SK-N-SH (cell line): Measurements from ENCODE around the gene GNG12. TPM values are rescaled to one million over a fixed set of nuclear protein-coding genes. Genes with fewer than 3 reads are reported as not detected.

ENCODE experiments used
- CTCF ChIA-PET: fragments of 300-600, 350-600 bp; formaldehyde crosslinking; extraction: SDS; loops from one replicate; lab custom pipeline; 2021; lab: Yijun Ruan, JAX
- POLR2A ChIA-PET: fragments of 350-600 bp; sonication (Branson Sonifier 250); formaldehyde crosslinking; extraction: SDS; loops from one replicate; lab custom pipeline; 2020; ENCODE audit warnings: antibody characterized with exemption, inconsistent platforms; lab: Yijun Ruan, JAX
- DNase-seq: peaks from one replicate; pipeline ENCODE4 v3.0.0; 2012
- H2AFZ ChIP-seq: fragments of 200-600 bp; sonication (generic); 2 replicates; pipeline ENCODE4 v1.8.1; 2016; ENCODE audit warnings: antibody characterized with exemption, mild to moderate bottlenecking, low read depth
- H3F3A ChIP-seq: fragments of 200-600 bp; sonication (generic); replicated peaks from 2 replicates; pipeline ENCODE3; 2016; ENCODE audit warnings: antibody characterized with exemption, mild to moderate bottlenecking; ENCODE audit not compliant: insufficient read depth
- H3K27ac ChIP-seq, 2 experiments: fragments of 200-500 bp in 1 of 2; fragments of 200-600 bp in 1 of 2; sonication (Bioruptor generic) in 1 of 2; sonication (generic), shearing (Covaris generic) in 1 of 2; 2 replicates each; pipeline versions ENCODE4 v1.5.1 to v1.6.1; 2014 to 2016; ENCODE audit warnings: low read depth in 2 of 2, inconsistent platforms in 1 of 2, low read length in 1 of 2, mild to moderate bottlenecking in 1 of 2, mixed read lengths in 1 of 2
- H3K27me3 ChIP-seq: fragments of 200-600 bp; sonication (generic), shearing (Covaris generic); 2 replicates; pipeline ENCODE4 v1.6.1; 2016; ENCODE audit warnings: mixed run types; ENCODE audit not compliant: insufficient read depth
- H3K36me3 ChIP-seq, 2 experiments: fragments of 200-500 bp in 1 of 2; fragments of 200-600 bp in 1 of 2; sonication (Bioruptor generic) in 1 of 2; sonication (generic) in 1 of 2; replicated peaks in 1 of 2; 2 replicates each; pipeline versions ENCODE3 to v1.5.1; 2014 to 2016; ENCODE audit warnings: low read length in 1 of 2, mild to moderate bottlenecking in 1 of 2; ENCODE audit not compliant: insufficient read depth in 2 of 2, control insufficient read depth in 1 of 2
- H3K4me1 ChIP-seq, 2 experiments: fragments of 200-500 bp in 1 of 2; fragments of 200-600 bp in 1 of 2; sonication (Bioruptor generic) in 1 of 2; sonication (generic), shearing (Covaris generic) in 1 of 2; 2 replicates each; pipeline versions ENCODE4 v1.5.1 to v1.6.1; 2014 to 2016; ENCODE audit warnings: low read depth in 1 of 2, low read length in 1 of 2, mixed run types in 1 of 2; ENCODE audit not compliant: insufficient read depth in 2 of 2, control insufficient read depth in 1 of 2
- H3K4me2 ChIP-seq: fragments of 200-600 bp; sonication (generic), shearing (Covaris generic); 2 replicates; pipeline ENCODE4 v1.6.1; 2017; ENCODE audit warnings: mixed run types
- H3K4me3 ChIP-seq, 2 experiments: fragments of 200-500 bp in 1 of 2; fragments of 200-600 bp in 1 of 2; sonication (Bioruptor generic) in 1 of 2; sonication (generic), shearing (Covaris generic) in 1 of 2; 2 replicates each; pipeline versions ENCODE4 v1.5.1 to v1.8.1; 2014 to 2016; ENCODE audit warnings: low read depth in 2 of 2, inconsistent platforms in 1 of 2, low read length in 1 of 2, mild to moderate bottlenecking in 1 of 2, mixed read lengths in 1 of 2, moderate library complexity in 1 of 2
- H3K79me2 ChIP-seq: fragments of 200-600 bp; sonication (generic); 2 replicates; pipeline ENCODE4 v1.8.1; 2017; ENCODE audit warnings: mild to moderate bottlenecking; ENCODE audit not compliant: insufficient read depth
- H3K9ac ChIP-seq: fragments of 200-600 bp; sonication (generic); 2 replicates; pipeline ENCODE4 v1.6.1; 2017; ENCODE audit warnings: mixed run types
- H3K9me2 ChIP-seq: fragments of 200-600 bp; sonication (generic); 2 replicates; pipeline ENCODE4 v1.6.1; 2017; ENCODE audit warnings: mixed run types
- H3K9me3 ChIP-seq: fragments of 200-600 bp; sonication (generic); 2 replicates; pipeline ENCODE4 v1.6.1; 2017; ENCODE audit warnings: mixed run types, mild to moderate bottlenecking, moderate library complexity
- H4K20me1 ChIP-seq: fragments of 200-600 bp; sonication (generic); 2 replicates; pipeline ENCODE4 v1.6.1; 2017; ENCODE audit warnings: mild to moderate bottlenecking, mixed run types; ENCODE audit not compliant: insufficient read depth
- ELF1 ChIP-seq: IDR thresholded peaks from 2 replicates; pipeline ENCODE4 v1.4.0; 2012
- EP300 ChIP-seq, 2 experiments: IDR thresholded peaks; 2 replicates each; pipeline versions ENCODE4 v1.4.0 to v1.6.1; 2012; ENCODE audit warnings: borderline replicate concordance in 1 of 2, low read depth in 1 of 2, low read length in 1 of 2
- EZH2phosphoT487 ChIP-seq: fragments of 200-600 bp; sonication (generic); IDR thresholded peaks from 2 replicates; pipeline ENCODE4 v1.6.1; 2017; ENCODE audit warnings: low read depth, mixed run types, mild to moderate bottlenecking, antibody characterized with exemption, moderate library complexity, borderline replicate concordance
- FOSL2 ChIP-seq: IDR thresholded peaks from 2 replicates; pipeline ENCODE4 v1.4.0; 2012; ENCODE audit warnings: low read depth, mild to moderate bottlenecking, moderate library complexity, borderline replicate concordance
- FOXM1 ChIP-seq: IDR thresholded peaks from 2 replicates; pipeline ENCODE4 v1.4.0; 2012; ENCODE audit warnings: low read depth, mild to moderate bottlenecking
- MAX ChIP-seq: IDR thresholded peaks from 2 replicates; pipeline ENCODE4 v1.4.0; 2012; ENCODE audit warnings: low read depth
- MXI1 ChIP-seq: IDR thresholded peaks from 2 replicates; pipeline ENCODE4 v1.6.1; 2012; ENCODE audit warnings: mild to moderate bottlenecking, low read depth, low read length, improper control_type of control experiment
- NFIC ChIP-seq: IDR thresholded peaks from 2 replicates; pipeline ENCODE4 v1.4.0; 2012; ENCODE audit warnings: borderline replicate concordance
- NRF1 ChIP-seq: IDR thresholded peaks from 2 replicates; pipeline ENCODE4 v1.6.1; 2012; ENCODE audit warnings: low read depth, mild to moderate bottlenecking, low read length
- RXRA ChIP-seq: IDR thresholded peaks from 2 replicates; pipeline ENCODE4 v1.4.0; 2012; ENCODE audit warnings: low read depth, mild to moderate bottlenecking, borderline replicate concordance
- TAF1 ChIP-seq: IDR thresholded peaks from 2 replicates; pipeline ENCODE4 v1.6.1; 2012; ENCODE audit warnings: low read depth, mild to moderate bottlenecking, low read length, moderate library complexity, borderline replicate concordance
- TEAD4 ChIP-seq: IDR thresholded peaks from 2 replicates; pipeline ENCODE4 v1.4.0; 2012; ENCODE audit warnings: mild to moderate bottlenecking, borderline replicate concordance; ENCODE audit not compliant: insufficient read depth
- WGBS: methylation state at CpG from one replicate; pipeline ENCODE4 v1.1.6; 2017; ENCODE audit warnings: low lambda C conversion rate; 5-methylcytosine and 5-hydroxymethylcytosine counted together
- polyA plus RNA-seq, 3 experiments: library from polyadenylated mRNA; depleted of rRNA; stranded (reverse); fragments of >200 nt; gene quantifications; 2 replicates each; pipeline ENCODE4 v1.2.3, GENCODE V29; 2012
- TF ChIP-seq, protein P1 (sequence below): IDR thresholded peaks from 2 replicates; pipeline ENCODE4 v1.4.0; 2012; ENCODE audit warnings: low read depth, borderline replicate concordance
- TF ChIP-seq, protein P2 (sequence below): fragments of 150-350 bp; IDR thresholded peaks from 2 replicates; pipeline ENCODE4 v1.6.1; 2017; ENCODE audit warnings: antibody characterized with exemption, low read length, low read depth, borderline replicate concordance
- TF ChIP-seq, protein P3 (sequence below): IDR thresholded peaks from 2 replicates; pipeline ENCODE4 v1.4.0; 2012; ENCODE audit warnings: low read depth, borderline replicate concordance
- TF ChIP-seq, protein P4 (sequence below): IDR thresholded peaks from 2 replicates; pipeline ENCODE4 v1.6.1; 2012; ENCODE audit warnings: mild to moderate bottlenecking, low read depth, low read length, moderate library complexity
- TF ChIP-seq, protein P5 (sequence below): IDR thresholded peaks from 2 replicates; pipeline ENCODE4; 2012

Gene GNG12
- polyA plus RNA-seq, 1 of the 3 experiments (the other 2 are of a cell fraction): 41.2 TPM

DNA sequence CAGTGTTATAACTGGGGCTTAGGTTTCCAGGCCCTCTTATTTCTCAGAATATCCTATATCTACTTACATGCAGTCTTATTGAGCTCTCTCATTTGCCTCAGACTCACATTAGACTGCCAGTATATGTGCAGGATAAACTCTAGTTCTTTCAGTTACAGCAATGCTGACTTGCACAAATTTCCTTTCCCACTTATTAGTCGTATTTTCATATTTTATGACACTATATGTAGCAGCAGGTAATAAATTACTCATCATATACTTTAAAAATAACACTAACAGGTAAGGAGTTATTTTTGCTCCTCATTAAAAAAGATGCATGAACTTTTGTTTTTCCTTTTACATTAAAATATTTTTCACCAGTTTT, 82.6 kb downstream of the GNG12 start (continued):
- TF ChIP-seq, protein P1, sequence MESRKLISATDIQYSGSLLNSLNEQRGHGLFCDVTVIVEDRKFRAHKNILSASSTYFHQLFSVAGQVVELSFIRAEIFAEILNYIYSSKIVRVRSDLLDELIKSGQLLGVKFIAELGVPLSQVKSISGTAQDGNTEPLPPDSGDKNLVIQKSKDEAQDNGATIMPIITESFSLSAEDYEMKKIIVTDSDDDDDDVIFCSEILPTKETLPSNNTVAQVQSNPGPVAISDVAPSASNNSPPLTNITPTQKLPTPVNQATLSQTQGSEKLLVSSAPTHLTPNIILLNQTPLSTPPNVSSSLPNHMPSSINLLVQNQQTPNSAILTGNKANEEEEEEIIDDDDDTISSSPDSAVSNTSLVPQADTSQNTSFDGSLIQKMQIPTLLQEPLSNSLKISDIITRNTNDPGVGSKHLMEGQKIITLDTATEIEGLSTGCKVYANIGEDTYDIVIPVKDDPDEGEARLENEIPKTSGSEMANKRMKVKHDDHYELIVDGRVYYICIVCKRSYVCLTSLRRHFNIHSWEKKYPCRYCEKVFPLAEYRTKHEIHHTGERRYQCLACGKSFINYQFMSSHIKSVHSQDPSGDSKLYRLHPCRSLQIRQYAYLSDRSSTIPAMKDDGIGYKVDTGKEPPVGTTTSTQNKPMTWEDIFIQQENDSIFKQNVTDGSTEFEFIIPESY: no peak

- TF ChIP-seq NFIC (peak; percentile 23; the same call in 1 of the 2 replicates), MXI1 (no peak), FOSL2 (peak; percentile 70), TEAD4 (no peak), EZH2phosphoT487 (no peak), TAF1 (0 out of 2 replicates have a peak, but pooled peaks have one; percentile 28), MAX (peak; percentile 78), ELF1 (no peak), RXRA (no peak), NRF1 (no peak), FOXM1 (no peak; the same call in 1 of the 2 replicates), EP300 (IDR thresholded peaks at IDR 0.05; ENCODE audit: borderline replicate concordance in 1 of 2, low read depth in 1 of 2, low read length in 1 of 2) (no peak)
- TF ChIP-seq, protein P1: no peak
- TF ChIP-seq, protein P2, sequence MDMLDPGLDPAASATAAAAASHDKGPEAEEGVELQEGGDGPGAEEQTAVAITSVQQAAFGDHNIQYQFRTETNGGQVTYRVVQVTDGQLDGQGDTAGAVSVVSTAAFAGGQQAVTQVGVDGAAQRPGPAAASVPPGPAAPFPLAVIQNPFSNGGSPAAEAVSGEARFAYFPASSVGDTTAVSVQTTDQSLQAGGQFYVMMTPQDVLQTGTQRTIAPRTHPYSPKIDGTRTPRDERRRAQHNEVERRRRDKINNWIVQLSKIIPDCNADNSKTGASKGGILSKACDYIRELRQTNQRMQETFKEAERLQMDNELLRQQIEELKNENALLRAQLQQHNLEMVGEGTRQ: no peak
- TF ChIP-seq, protein P3, sequence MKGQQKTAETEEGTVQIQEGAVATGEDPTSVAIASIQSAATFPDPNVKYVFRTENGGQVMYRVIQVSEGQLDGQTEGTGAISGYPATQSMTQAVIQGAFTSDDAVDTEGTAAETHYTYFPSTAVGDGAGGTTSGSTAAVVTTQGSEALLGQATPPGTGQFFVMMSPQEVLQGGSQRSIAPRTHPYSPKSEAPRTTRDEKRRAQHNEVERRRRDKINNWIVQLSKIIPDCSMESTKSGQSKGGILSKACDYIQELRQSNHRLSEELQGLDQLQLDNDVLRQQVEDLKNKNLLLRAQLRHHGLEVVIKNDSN: peak; percentile 46; the same call in 1 of the 2 replicates
- TF ChIP-seq, protein P4, sequence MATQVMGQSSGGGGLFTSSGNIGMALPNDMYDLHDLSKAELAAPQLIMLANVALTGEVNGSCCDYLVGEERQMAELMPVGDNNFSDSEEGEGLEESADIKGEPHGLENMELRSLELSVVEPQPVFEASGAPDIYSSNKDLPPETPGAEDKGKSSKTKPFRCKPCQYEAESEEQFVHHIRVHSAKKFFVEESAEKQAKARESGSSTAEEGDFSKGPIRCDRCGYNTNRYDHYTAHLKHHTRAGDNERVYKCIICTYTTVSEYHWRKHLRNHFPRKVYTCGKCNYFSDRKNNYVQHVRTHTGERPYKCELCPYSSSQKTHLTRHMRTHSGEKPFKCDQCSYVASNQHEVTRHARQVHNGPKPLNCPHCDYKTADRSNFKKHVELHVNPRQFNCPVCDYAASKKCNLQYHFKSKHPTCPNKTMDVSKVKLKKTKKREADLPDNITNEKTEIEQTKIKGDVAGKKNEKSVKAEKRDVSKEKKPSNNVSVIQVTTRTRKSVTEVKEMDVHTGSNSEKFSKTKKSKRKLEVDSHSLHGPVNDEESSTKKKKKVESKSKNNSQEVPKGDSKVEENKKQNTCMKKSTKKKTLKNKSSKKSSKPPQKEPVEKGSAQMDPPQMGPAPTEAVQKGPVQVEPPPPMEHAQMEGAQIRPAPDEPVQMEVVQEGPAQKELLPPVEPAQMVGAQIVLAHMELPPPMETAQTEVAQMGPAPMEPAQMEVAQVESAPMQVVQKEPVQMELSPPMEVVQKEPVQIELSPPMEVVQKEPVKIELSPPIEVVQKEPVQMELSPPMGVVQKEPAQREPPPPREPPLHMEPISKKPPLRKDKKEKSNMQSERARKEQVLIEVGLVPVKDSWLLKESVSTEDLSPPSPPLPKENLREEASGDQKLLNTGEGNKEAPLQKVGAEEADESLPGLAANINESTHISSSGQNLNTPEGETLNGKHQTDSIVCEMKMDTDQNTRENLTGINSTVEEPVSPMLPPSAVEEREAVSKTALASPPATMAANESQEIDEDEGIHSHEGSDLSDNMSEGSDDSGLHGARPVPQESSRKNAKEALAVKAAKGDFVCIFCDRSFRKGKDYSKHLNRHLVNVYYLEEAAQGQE: peak; percentile 47; the same call in 1 of the 2 replicates
- TF ChIP-seq, protein P5, sequence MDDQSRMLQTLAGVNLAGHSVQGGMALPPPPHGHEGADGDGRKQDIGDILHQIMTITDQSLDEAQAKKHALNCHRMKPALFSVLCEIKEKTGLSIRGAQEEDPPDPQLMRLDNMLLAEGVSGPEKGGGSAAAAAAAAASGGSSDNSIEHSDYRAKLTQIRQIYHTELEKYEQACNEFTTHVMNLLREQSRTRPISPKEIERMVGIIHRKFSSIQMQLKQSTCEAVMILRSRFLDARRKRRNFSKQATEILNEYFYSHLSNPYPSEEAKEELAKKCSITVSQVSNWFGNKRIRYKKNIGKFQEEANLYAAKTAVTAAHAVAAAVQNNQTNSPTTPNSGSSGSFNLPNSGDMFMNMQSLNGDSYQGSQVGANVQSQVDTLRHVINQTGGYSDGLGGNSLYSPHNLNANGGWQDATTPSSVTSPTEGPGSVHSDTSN: no peak
- H3K79me2 ChIP-seq: peaks cover 91% of the 10 kb centered on the region
- WGBS: 59% methylated on average over 8 of the region's 8 CpGs
- POLR2A ChIA-PET: no interaction called here
- no peaks in the 10 kb centered on the region for H4K20me1 ChIP-seq
- no peaks in the 10 kb centered on the region for H3K9me2 ChIP-seq
- H3F3A ChIP-seq: peaks cover 32% of the 10 kb centered on the region
- CTCF ChIA-PET: interaction anchor here (0.9 to 13.2 kb wide), 4 partner anchors 10 to 213 kb away, joined by 3 to 284 read pairs (median 4); no protein-coding TSS in a partner anchor
- peaks cover 10 to 62% of the 10 kb centered on the region in 2 experiments for H3K4me1 ChIP-seq
- no peak overlapping the region for H3K4me3 ChIP-seq
- peak overlapping the region; percentile 17; the same call in 1 of the 2 replicates for H3K9ac ChIP-seq
- no peaks in the 10 kb centered on the region for H3K9me3 ChIP-seq
- peaks cover 2 to 4% of the 10 kb centered on the region in 2 experiments for H3K36me3 ChIP-seq
- H3K4me2 ChIP-seq: peak overlapping the region; percentile 56
- H3K27me3 ChIP-seq: no peaks in the 10 kb centered on the region
- no peak for DNase-seq
- no peak overlapping the region for H2AFZ ChIP-seq
- H3K27ac ChIP-seq: peak overlapping the region; percentile 74 to 75
Measured at GRCh38 chr1:67749844-67750690, 83.2 kb downstream of the GNG12 start.
